ENCODE data around the gene TRIM7.

TRIM7 gene

GRCh38 chr5:181204826-181205760, at the start of gene TRIM7:
Gene TRIM7, minus strand, starts transcription at chr5:181205196. Its CDS starts 86 bp downstream, at chr5:181205110.
- FAIRE-seq: no peak

GRCh38 chr5:181248277-181248676, 43.3 kb upstream of the TRIM7 start:
- no peak for FAIRE-seq

GRCh38 chr5:181246276-181247049, 41.5 kb upstream of the TRIM7 start:
- no peak for FAIRE-seq

GRCh38 chr5:181245427-181246275, 40.7 kb upstream of the TRIM7 start:
- FAIRE-seq: no peak

- FAIRE-seq: no peak
Measured at GRCh38 chr5:181243564-181244343, 38.8 kb upstream of the TRIM7 start, which contains the start of gene RACK1. Gene RACK1, minus strand, starts transcription at chr5:181243906. Its CDS starts 106 bp downstream, at chr5:181243800.

GRCh38 chr5:181243018-181243563, 38.1 kb upstream of the TRIM7 start:
- no peak for FAIRE-seq

- FAIRE-seq: no peak
Measured at GRCh38 chr5:181242031-181242451, 37.0 kb upstream of the TRIM7 start.

- FAIRE-seq: no peak
Measured at GRCh38 chr5:181241393-181241975, 36.5 kb upstream of the TRIM7 start.

- FAIRE-seq: no peak
Measured at GRCh38 chr5:181239062-181239663, 34.2 kb upstream of the TRIM7 start.

- FAIRE-seq: no peak
Measured at GRCh38 chr5:181237729-181238385, 32.9 kb upstream of the TRIM7 start.

- FAIRE-seq: no peak
Measured at GRCh38 chr5:181236954-181237641, 32.1 kb upstream of the TRIM7 start.

- no peak for FAIRE-seq
Measured at GRCh38 chr5:181236471-181236870, 31.5 kb upstream of the TRIM7 start.

GRCh38 chr5:181235689-181236366, 30.8 kb upstream of the TRIM7 start:
- no peak for FAIRE-seq

GRCh38 chr5:181235323-181235688, 30.3 kb upstream of the TRIM7 start:
- no peak for FAIRE-seq

GRCh38 chr5:181234455-181235306, 29.7 kb upstream of the TRIM7 start:
- FAIRE-seq: no peak

GRCh38 chr5:181233801-181234454, 28.9 kb upstream of the TRIM7 start:
- FAIRE-seq: no peak

GRCh38 chr5:181233088-181233800, 28.2 kb upstream of the TRIM7 start:
- FAIRE-seq: no peak
